ENCODE results near the gene FMN1. TPM values are rescaled to one million over a fixed set of nuclear protein-coding genes. Genes with fewer than 3 reads are reported as not detected.

The FMN1 gene
- total and polyA plus RNA-seq, 2 of the 8 experiments (the other 6 are each of a cell fraction or from before 2014, with no cell fraction given) = 0.27 to 3.7 TPM

DNA sequence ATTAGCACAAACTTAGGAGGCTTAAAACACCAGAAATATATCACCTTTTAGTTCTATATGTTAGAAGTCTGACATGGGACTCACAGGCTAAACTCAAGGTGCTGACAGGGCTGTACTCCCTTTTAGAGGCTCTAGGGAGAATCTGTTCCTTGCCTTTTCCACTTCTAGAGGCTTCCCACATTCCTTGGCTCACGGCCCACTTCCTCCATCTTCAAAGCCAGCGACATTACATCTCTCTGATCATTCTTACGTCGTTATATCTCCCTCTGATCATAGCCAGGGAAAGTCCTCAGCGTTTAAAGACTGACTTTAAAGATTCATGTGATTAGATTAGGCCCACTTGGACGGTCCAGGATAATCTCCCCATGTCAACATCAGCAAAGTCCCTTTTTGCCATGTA is 310.4 kb downstream of the FMN1 start:
- no peak for FAIRE-seq
- whole genome bisulfite sequencing, 2 experiments (ENCODE audit: extremely low coverage in 1 of 2, insufficient coverage in 1 of 2, insufficient read length in 1 of 2, insufficient replicate concordance in 2 of 2, low coverage in 1 of 2, low lambda C conversion rate in 2 of 2, missing lambda C conversion rate in 1 of 2) = 91% methylated on average over 6 of the region's 6 CpGs; no CpG with 5 or more reads in 1 of the 2 experiments
- no peak overlapping the region for H4K91ac ChIP-seq (replicated peaks; ENCODE audit: insufficient read length, low read length)
- DNase-seq (ENCODE audit: low read depth in 1 of 2, low spot score in 2 of 2) = no peak
- no peaks in the 10 kb centered on the region for H3K79me2 ChIP-seq (ENCODE audit: control insufficient read depth in 1 of 2, insufficient read depth in 2 of 2, low read length in 2 of 2)
- H3K36me3 ChIP-seq (ENCODE audit: control insufficient read depth in 2 of 4, insufficient read depth in 4 of 4, low read length in 3 of 4) = no peaks in the 10 kb centered on the region
- no peak overlapping the region for H4K8ac ChIP-seq (ENCODE audit: extremely low read depth, insufficient read depth, low read length)
- TF ChIP-seq NANOG (IDR thresholded peaks at IDR 0.05; ENCODE audit: insufficient read depth, low read depth, low read length, poor library complexity, severe bottlenecking) (no peak), CEBPB (IDR thresholded peaks at IDR 0.05; ENCODE audit: low read depth, low read length) (no peak), CTBP2 (IDR thresholded peaks at IDR 0.05; ENCODE audit: borderline replicate concordance, insufficient read depth, insufficient read length, low read length) (no peak)
- TF ChIP-seq, protein P1, sequence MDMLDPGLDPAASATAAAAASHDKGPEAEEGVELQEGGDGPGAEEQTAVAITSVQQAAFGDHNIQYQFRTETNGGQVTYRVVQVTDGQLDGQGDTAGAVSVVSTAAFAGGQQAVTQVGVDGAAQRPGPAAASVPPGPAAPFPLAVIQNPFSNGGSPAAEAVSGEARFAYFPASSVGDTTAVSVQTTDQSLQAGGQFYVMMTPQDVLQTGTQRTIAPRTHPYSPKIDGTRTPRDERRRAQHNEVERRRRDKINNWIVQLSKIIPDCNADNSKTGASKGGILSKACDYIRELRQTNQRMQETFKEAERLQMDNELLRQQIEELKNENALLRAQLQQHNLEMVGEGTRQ (IDR thresholded peaks at IDR 0.05; ENCODE audit: low read length) = no peak
- H2BK120ac ChIP-seq (replicated peaks; ENCODE audit: low read depth, low read length) = no peak overlapping the region
- no peak overlapping the region for H4K5ac ChIP-seq (ENCODE audit: insufficient read length, low read depth, low read length)
- H3K27me3 ChIP-seq (replicated peaks in 1 of 4; ENCODE audit: control insufficient read depth in 3 of 4, extremely low read depth in 1 of 4, insufficient read depth in 3 of 4, low read length in 3 of 4) = no peaks in the 10 kb centered on the region
- no peak overlapping the region for H3K4ac ChIP-seq (replicated peaks; ENCODE audit: insufficient read length, low read depth, low read length)
- H3K27ac ChIP-seq (ENCODE audit: low read depth, low read length) = no peak overlapping the region
- no peaks in the 10 kb centered on the region for H4K20me1 ChIP-seq (replicated peaks in 1 of 2; ENCODE audit: control insufficient read depth in 1 of 2, insufficient read depth in 2 of 2, low read length in 2 of 2)
- no peak overlapping the region for H2BK12ac ChIP-seq (ENCODE audit: low read depth, low read length)
- no peak overlapping the region for H2BK20ac ChIP-seq (ENCODE audit: low read length)
- H3K23me2 ChIP-seq (ENCODE audit: low read depth, low read length) = no peaks in the 10 kb centered on the region; the same call in 1 of the 2 replicates
- no peaks in the 10 kb centered on the region for H3K79me1 ChIP-seq (ENCODE audit: low read depth, low read length)
- no peak overlapping the region for H3K14ac ChIP-seq (ENCODE audit: insufficient read length)
- ChIA-PET CTCF (ENCODE audit: partially characterized antibody) (interaction anchor here (0.7 to 1.8 kb wide), 7 partner anchors 12 to 68 kb away, joined by 3 to 5 read pairs (median 3); no protein-coding TSS in a partner anchor), POLR2A (ENCODE audit: partially characterized antibody) (no interaction called here)
- H3K23ac ChIP-seq (ENCODE audit: insufficient read length) = no peak overlapping the region
- H3K9me3 ChIP-seq (ENCODE audit: insufficient read depth in 2 of 2, low read depth in 1 of 2, low read length in 1 of 2) = no peaks in the 10 kb centered on the region
- H3K9ac ChIP-seq (replicated peaks in 1 of 4; ENCODE audit: extremely low read depth in 1 of 4, low read depth in 3 of 4, low read length in 3 of 4) = no peak overlapping the region
- H3K4me2 ChIP-seq (ENCODE audit: insufficient read depth in 1 of 2, low read depth in 2 of 2, low read length in 2 of 2) = no peak overlapping the region
- H3K4me1 ChIP-seq (replicated peaks in 1 of 4; ENCODE audit: control insufficient read depth in 3 of 4, insufficient read depth in 4 of 4, low read length in 3 of 4) = peaks cover 0 to 4% (median 0%) of the 10 kb centered on the region in 4 experiments; a peak in 2 of 7 replicates
- no peak overlapping the region for H2AFZ ChIP-seq (ENCODE audit: low read length)
- no peak overlapping the region for H3K56ac ChIP-seq (replicated peaks; ENCODE audit: insufficient read length, low read depth, low read length)
- H2AK5ac ChIP-seq (ENCODE audit: low read depth, low read length) = no peak overlapping the region
- no peak overlapping the region for H2BK5ac ChIP-seq (ENCODE audit: low read depth, low read length)
- H3K18ac ChIP-seq (ENCODE audit: extremely low read depth, low read length) = no peak overlapping the region
- H2BK15ac ChIP-seq (ENCODE audit: low read length) = no peak overlapping the region
- no peak overlapping the region for H3K4me3 ChIP-seq (ENCODE audit: extremely low read depth in 1 of 4, insufficient read depth in 2 of 4, low read depth in 3 of 4, low read length in 4 of 4)
